GM23338 (cell line): ENCODE results near the gene TEPSIN. TPM values are rescaled to one million over a fixed set of nuclear protein-coding genes. Genes with fewer than 3 reads are reported as not detected.

Experiments used
- ATAC-seq: fragments of 200-7000 bp; cut with Tn5 transposase; 3 replicates; pipeline ENCODE4 v1.9.1; 2020
- DNase-seq: peaks from one replicate; pipeline ENCODE4 v3.0.0-alpha.2; 2015; ENCODE audit warnings: low spot score
- H2AFZ ChIP-seq: fragments of 200-600 bp; sonication (generic); 2 replicates; pipeline ENCODE4 v1.8.0; 2016; ENCODE audit warnings: antibody characterized with exemption, mild to moderate bottlenecking, moderate library complexity
- H3F3A ChIP-seq: fragments of 200-600 bp; sonication (generic); replicated peaks from 2 replicates; pipeline ENCODE4 v1.8.0; 2017; ENCODE audit warnings: antibody characterized with exemption, mixed run types, low read depth
- H3K27ac ChIP-seq: fragments of 200-600 bp; sonication (generic); 2 replicates; pipeline ENCODE4 v1.6.1; 2016; ENCODE audit warnings: low read depth
- H3K27me3 ChIP-seq: fragments of 200-600 bp; sonication (generic); 2 replicates; pipeline ENCODE4 v1.8.0; 2016; ENCODE audit warnings: mild to moderate bottlenecking, mixed run types, moderate library complexity; ENCODE audit not compliant: insufficient read depth
- H3K36me3 ChIP-seq: fragments of 200-600 bp; sonication (generic); 2 replicates; pipeline ENCODE4 v1.8.0; 2016; ENCODE audit warnings: mild to moderate bottlenecking; ENCODE audit not compliant: insufficient read depth
- H3K4me1 ChIP-seq: fragments of 200-600 bp; sonication (generic); 2 replicates; pipeline ENCODE4 v1.8.0; 2016; ENCODE audit warnings: mild to moderate bottlenecking, moderate library complexity; ENCODE audit not compliant: insufficient read depth
- H3K4me2 ChIP-seq: fragments of 200-600 bp; sonication (generic); 2 replicates; pipeline ENCODE4 v1.7.1; 2017; ENCODE audit warnings: mixed run types
- H3K4me3 ChIP-seq: fragments of 200-600 bp; sonication (generic); 2 replicates; pipeline ENCODE4 v1.6.1; 2016; ENCODE audit warnings: mixed run types
- H3K79me2 ChIP-seq: fragments of 200-600 bp; sonication (generic); replicated peaks from 2 replicates; pipeline ENCODE4 v1.8.0; 2017; ENCODE audit warnings: mild to moderate bottlenecking; ENCODE audit not compliant: insufficient read depth
- H3K9me2 ChIP-seq: fragments of 200-600 bp; sonication (generic); 2 replicates; pipeline ENCODE4 v1.8.0; 2017; ENCODE audit not compliant: insufficient read depth
- H4K20me1 ChIP-seq: fragments of 200-600 bp; sonication (generic); replicated peaks from 2 replicates; pipeline ENCODE4 v1.8.0; 2017; ENCODE audit warnings: mild to moderate bottlenecking; ENCODE audit not compliant: insufficient read depth
- H3K27ac Mint-ChIP-seq: 2 replicates; pipeline ENCODE4 v1.8.0; 2020; ENCODE audit warnings: inconsistent platforms, mild to moderate bottlenecking, moderate library complexity, mixed read lengths
- H3K27me3 Mint-ChIP-seq: 3 replicates; pipeline ENCODE4 v1.8.0; 2022; ENCODE audit warnings: low read depth, mild to moderate bottlenecking, moderate library complexity, mixed read lengths, inconsistent platforms; ENCODE audit not compliant: insufficient read depth, poor library complexity
- H3K36me3 Mint-ChIP-seq: 3 replicates; pipeline ENCODE4 v1.8.0; 2021; ENCODE audit warnings: low read depth, mild to moderate bottlenecking, inconsistent platforms, moderate library complexity, mixed read lengths
- H3K4me1 Mint-ChIP-seq: 3 replicates; pipeline ENCODE4 v1.8.0; 2020; ENCODE audit warnings: mild to moderate bottlenecking, inconsistent platforms, mixed read lengths
- H3K4me3 Mint-ChIP-seq: 3 replicates; pipeline ENCODE4 v1.8.0; 2021; ENCODE audit warnings: moderate library complexity, mild to moderate bottlenecking, inconsistent platforms, mixed read lengths
- H3K9me3 Mint-ChIP-seq: 3 replicates; pipeline ENCODE4 v1.8.0; 2020; ENCODE audit warnings: moderate library complexity, mild to moderate bottlenecking, inconsistent platforms, mixed read lengths
- CTCF ChIP-seq, 2 experiments: fragments of 200-600 bp in 1 of 2; sonication (generic) in 1 of 2; conservative IDR thresholded peaks; 2 replicates each; pipeline versions ENCODE4 v1.5.1 to v1.6.1; 2016 to 2017; ENCODE audit warnings: antibody characterized with exemption in 2 of 2, low read depth in 2 of 2, mild to moderate bottlenecking in 2 of 2, moderate library complexity in 1 of 2
- EZH2 ChIP-seq: fragments of 200-600 bp; sonication (generic); IDR thresholded peaks from one replicate; pipeline ENCODE4 v1.8.0; 2017; ENCODE audit warnings: antibody characterized with exemption, mild to moderate bottlenecking, low read depth; ENCODE audit not compliant: unreplicated experiment
- EZH2phosphoT487 ChIP-seq: fragments of 200-600 bp; sonication (generic); IDR thresholded peaks from one replicate; pipeline ENCODE4 v1.8.1; 2018; ENCODE audit warnings: antibody characterized with exemption; ENCODE audit not compliant: unreplicated experiment
- JUNB ChIP-seq: IDR thresholded peaks from one replicate; pipeline ENCODE4 v1.6.1; 2016; ENCODE audit warnings: antibody characterized with exemption; ENCODE audit not compliant: unreplicated experiment
- POLR2AphosphoS5 ChIP-seq: IDR thresholded peaks from 2 replicates; pipeline ENCODE4 v1.6.1; 2016; ENCODE audit warnings: antibody characterized with exemption, low read depth
- polyA plus RNA-seq: library from polyadenylated mRNA; unstranded; fragments of >200 nt; fragmentation: Nextera tagmentation; extraction: Ambion mirVana; gene quantifications from 2 replicates; pipeline ENCODE4 v1.2.1, GENCODE V29; 2016
- total RNA-seq: library from RNA; depleted of rRNA; stranded (reverse); fragments of >200 nt; shearing (Covaris generic); gene quantifications from 2 replicates; pipeline ENCODE4 v1.2.3, GENCODE V29; 2014

The TEPSIN gene
- total and polyA plus RNA-seq, 2 experiments from 2014 or later = 4.4 to 25.3 TPM

DNA sequence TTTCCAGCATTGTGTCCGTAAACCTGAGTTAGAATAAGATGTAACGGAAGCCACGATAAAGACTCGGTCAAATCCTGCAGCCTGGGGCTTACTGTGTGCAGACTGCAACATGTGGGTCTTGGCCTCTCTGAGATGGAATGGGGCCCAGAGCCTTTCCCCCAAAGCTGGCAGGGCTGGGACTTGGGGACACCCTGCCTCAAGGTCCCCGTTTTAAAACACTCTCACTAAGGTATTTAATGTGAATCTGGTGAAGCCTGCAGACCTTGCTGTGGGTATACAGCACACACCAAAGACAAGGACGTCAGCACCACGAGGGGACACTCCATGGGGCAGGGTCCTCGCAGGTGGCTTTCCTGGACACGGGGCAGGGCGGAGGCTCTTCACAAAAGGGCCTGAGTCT lies 2.3 kb upstream of the TEPSIN start:
- peaks cover 6% of the 10 kb centered on the region; the same call in 1 of the 2 replicates for H4K20me1 ChIP-seq
- H3K4me3 ChIP-seq = no peak overlapping the region
- H3K4me1 Mint-ChIP-seq = peaks cover 28% of the 10 kb centered on the region
- H3K36me3 ChIP-seq = no peaks in the 10 kb centered on the region
- no peak overlapping the region for H3K27ac ChIP-seq
- peak overlapping the region; percentile 14; the same call in 1 of the 2 replicates for H3K4me2 ChIP-seq
- TF ChIP-seq CTCF (conservative IDR thresholded peaks at IDR 0.05; ENCODE audit: low read depth in 2 of 2) (no peak), POLR2AphosphoS5 (no peak), EZH2 (no peak)
- no peaks in the 10 kb centered on the region for H3K9me2 ChIP-seq
- peaks cover 17% of the 10 kb centered on the region for H3K79me2 ChIP-seq
- peak overlapping the region; percentile 96 for H3K4me3 Mint-ChIP-seq
- ATAC-seq (no peak), DNase-seq (no peak)
- no peak overlapping the region for H2AFZ ChIP-seq
- peaks cover 11% of the 10 kb centered on the region; the same call in 1 of the 2 replicates for H3F3A ChIP-seq
- H3K27me3 Mint-ChIP-seq = peaks cover 22% of the 10 kb centered on the region
- no peaks in the 10 kb centered on the region; the same call in 2 of the 3 replicates for H3K9me3 Mint-ChIP-seq
- no peaks in the 10 kb centered on the region for H3K27me3 ChIP-seq
- peaks cover 16% of the 10 kb centered on the region for H3K36me3 Mint-ChIP-seq
- no peak overlapping the region for H3K27ac Mint-ChIP-seq
- no peaks in the 10 kb centered on the region; the same call in 1 of the 2 replicates for H3K4me1 ChIP-seq

- Histone ChIP-seq H3F3A (peaks cover 11% of the 10 kb centered on the region; the same call in 1 of the 2 replicates), H4K20me1 (peaks cover 6% of the 10 kb centered on the region; the same call in 1 of the 2 replicates), H3K36me3 (no peaks in the 10 kb centered on the region), H3K27me3 (no peaks in the 10 kb centered on the region), H2AFZ (no peak overlapping the region), H3K4me1 (no peaks in the 10 kb centered on the region; the same call in 1 of the 2 replicates), H3K4me2 (peak overlapping the region; percentile 14; the same call in 1 of the 2 replicates), H3K79me2 (peaks cover 17% of the 10 kb centered on the region), H3K27ac (no peak overlapping the region), H3K4me3 (peak overlapping the region; percentile 96; the same call in 1 of the 2 replicates), H3K9me2 (no peaks in the 10 kb centered on the region)
- no peak overlapping the region for H3K27ac Mint-ChIP-seq
- DNase-seq (no peak), ATAC-seq (no peak)
- peaks cover 21% of the 10 kb centered on the region for H3K27me3 Mint-ChIP-seq
- peaks cover 28% of the 10 kb centered on the region for H3K4me1 Mint-ChIP-seq
- no peaks in the 10 kb centered on the region; the same call in 2 of the 3 replicates for H3K9me3 Mint-ChIP-seq
- peaks cover 16% of the 10 kb centered on the region for H3K36me3 Mint-ChIP-seq
- TF ChIP-seq JUNB = no peak
- TF ChIP-seq EZH2phosphoT487 = no peak
- no peak for TF ChIP-seq CTCF (conservative IDR thresholded peaks at IDR 0.05; ENCODE audit: low read depth in 2 of 2)
- H3K4me3 Mint-ChIP-seq = peak overlapping the region; percentile 96
Observed at GRCh38 chr17:81240761-81241160, 1.9 kb upstream of the TEPSIN start.
